HTERT RPE-1 (cell line): ENCODE data around the gene TNFRSF19.

Experiments used
- in situ Hi-C: fragments of 300-500 bp; cut with MboI; formaldehyde crosslinking; loops from 4 replicates; pipeline ENCODE4 v1.14.3; 2020; ENCODE audit warnings: low sequenced_read_pairs

TNFRSF19 gene

GRCh38 chr13:23600534-23600933 lies 30.3 kb downstream of the TNFRSF19 start:
- in situ Hi-C loops, result no loop called here

GRCh38 chr13:23605831-23606230 lies 35.6 kb downstream of the TNFRSF19 start:
- in situ Hi-C loops, result no loop called here

GRCh38 chr13:23608138-23608537 lies 37.9 kb downstream of the TNFRSF19 start:
- in situ Hi-C loops, result no loop called here

GRCh38 chr13:23608701-23609413 lies 38.6 kb downstream of the TNFRSF19 start:
- in situ Hi-C loops, result no loop called here

GRCh38 chr13:23609414-23609760 lies 39.2 kb downstream of the TNFRSF19 start:
- in situ Hi-C loops, result no loop called here

- in situ Hi-C loops, result no loop called here
Observed at GRCh38 chr13:23609874-23610576, 39.8 kb downstream of the TNFRSF19 start.

- in situ Hi-C loops, result no loop called here
Observed at GRCh38 chr13:23610966-23611491, 40.8 kb downstream of the TNFRSF19 start.

GRCh38 chr13:23612182-23612581 lies 42.0 kb downstream of the TNFRSF19 start:
- in situ Hi-C loops, result no loop called here

- in situ Hi-C loops, result no loop called here
Observed at GRCh38 chr13:23612731-23613130, 42.5 kb downstream of the TNFRSF19 start.

- in situ Hi-C loops, result no loop called here
Observed at GRCh38 chr13:23613596-23613995, 43.4 kb downstream of the TNFRSF19 start.

- in situ Hi-C loops, result no loop called here
Observed at GRCh38 chr13:23615395-23616081, 45.3 kb downstream of the TNFRSF19 start.

- in situ Hi-C loops, result no loop called here
Observed at GRCh38 chr13:23616228-23616627, 46.0 kb downstream of the TNFRSF19 start.

- in situ Hi-C loops, result no loop called here
Observed at GRCh38 chr13:23617551-23618024, 47.4 kb downstream of the TNFRSF19 start.

- in situ Hi-C loops, result no loop called here
Observed at GRCh38 chr13:23618341-23618740, 48.1 kb downstream of the TNFRSF19 start.

GRCh38 chr13:23619068-23619855 lies 49.0 kb downstream of the TNFRSF19 start:
- in situ Hi-C loops, result no loop called here

- in situ Hi-C loops, result no loop called here
Observed at GRCh38 chr13:23620211-23620610, 50.0 kb downstream of the TNFRSF19 start.

GRCh38 chr13:23620613-23621315 lies 50.6 kb downstream of the TNFRSF19 start:
- in situ Hi-C loops, result no loop called here

- in situ Hi-C loops, result no loop called here
Observed at GRCh38 chr13:23621316-23621645, 51.1 kb downstream of the TNFRSF19 start.

GRCh38 chr13:23622985-23623384 lies 52.8 kb downstream of the TNFRSF19 start:
- in situ Hi-C loops, result no loop called here

- in situ Hi-C loops, result no loop called here
Observed at GRCh38 chr13:23623394-23623793, 53.2 kb downstream of the TNFRSF19 start.
